OCI-LY1 (cell line): ENCODE measurements around the gene HOTAIR.

Experiments
- EZH2 ChIP-seq: fragments of 200-600 bp; sonication (generic), shearing (Covaris generic); IDR thresholded peaks from 2 replicates; pipeline ENCODE4 v1.8.0; 2017; ENCODE audit warnings: borderline replicate concordance, mixed run types, mild to moderate bottlenecking, antibody characterized with exemption, low read length, moderate library complexity, mixed read lengths
- TF ChIP-seq, protein P1 (sequence below): fragments of 200-600 bp; sonication (generic), shearing (Covaris generic); IDR thresholded peaks from 2 replicates; pipeline ENCODE4 v1.5.1; 2017; ENCODE audit warnings: mild to moderate bottlenecking, antibody characterized with exemption, low read length, moderate library complexity, mixed read lengths

DNA sequence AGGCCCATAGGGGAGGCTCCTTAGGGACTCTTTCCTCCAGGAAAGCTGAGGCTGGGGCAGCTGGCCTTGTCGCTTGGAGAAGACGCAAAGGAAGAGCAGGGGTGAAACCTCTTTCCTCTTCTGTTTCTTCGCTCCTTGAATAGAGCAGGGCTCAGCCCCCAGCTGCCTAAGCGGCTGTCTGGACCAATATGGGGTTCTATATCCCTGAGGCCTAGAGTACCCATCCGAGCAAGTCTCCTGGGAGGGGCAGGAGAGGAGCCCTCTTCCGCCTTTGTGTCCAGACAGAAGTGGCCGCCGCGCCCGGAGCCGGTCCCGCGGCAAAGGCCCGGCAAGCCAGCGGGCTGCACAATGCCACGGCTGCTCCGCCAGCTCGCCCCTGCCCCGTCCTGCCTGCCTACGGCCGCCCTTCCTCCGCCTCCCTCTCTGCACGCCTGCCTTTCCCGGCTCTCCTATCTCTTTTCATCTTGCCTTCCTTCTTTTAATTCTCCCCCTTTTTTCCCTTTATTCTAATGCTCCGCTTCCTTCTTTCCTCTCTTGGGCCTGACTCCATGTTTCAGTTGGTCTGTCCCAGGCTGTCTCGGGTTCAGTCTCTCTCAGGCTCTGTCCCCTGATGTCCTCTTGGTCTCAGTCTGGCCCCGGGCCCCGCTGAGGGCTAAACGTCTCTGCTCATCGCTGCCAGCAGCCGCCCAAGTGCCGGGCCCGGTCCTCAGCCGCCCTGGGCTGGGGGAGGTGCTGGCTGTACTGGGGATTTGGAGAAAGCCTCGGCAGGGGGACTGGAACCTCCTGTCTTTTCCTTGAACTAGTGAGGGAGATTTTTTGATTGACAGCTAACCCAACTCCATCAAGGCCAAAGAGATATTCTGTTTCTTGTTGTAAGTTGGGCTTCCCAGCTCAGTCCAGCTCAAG lies 22.7 kb upstream of the HOTAIR start:
- TF ChIP-seq, protein P1, sequence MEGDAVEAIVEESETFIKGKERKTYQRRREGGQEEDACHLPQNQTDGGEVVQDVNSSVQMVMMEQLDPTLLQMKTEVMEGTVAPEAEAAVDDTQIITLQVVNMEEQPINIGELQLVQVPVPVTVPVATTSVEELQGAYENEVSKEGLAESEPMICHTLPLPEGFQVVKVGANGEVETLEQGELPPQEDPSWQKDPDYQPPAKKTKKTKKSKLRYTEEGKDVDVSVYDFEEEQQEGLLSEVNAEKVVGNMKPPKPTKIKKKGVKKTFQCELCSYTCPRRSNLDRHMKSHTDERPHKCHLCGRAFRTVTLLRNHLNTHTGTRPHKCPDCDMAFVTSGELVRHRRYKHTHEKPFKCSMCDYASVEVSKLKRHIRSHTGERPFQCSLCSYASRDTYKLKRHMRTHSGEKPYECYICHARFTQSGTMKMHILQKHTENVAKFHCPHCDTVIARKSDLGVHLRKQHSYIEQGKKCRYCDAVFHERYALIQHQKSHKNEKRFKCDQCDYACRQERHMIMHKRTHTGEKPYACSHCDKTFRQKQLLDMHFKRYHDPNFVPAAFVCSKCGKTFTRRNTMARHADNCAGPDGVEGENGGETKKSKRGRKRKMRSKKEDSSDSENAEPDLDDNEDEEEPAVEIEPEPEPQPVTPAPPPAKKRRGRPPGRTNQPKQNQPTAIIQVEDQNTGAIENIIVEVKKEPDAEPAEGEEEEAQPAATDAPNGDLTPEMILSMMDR: no peak
- no peak for TF ChIP-seq EZH2
